ENCODE results near the gene KLHL34.

Gene KLHL34

GRCh38 chrX:21606002-21606401 is 52.1 kb downstream of the KLHL34 start:
- ChIA-PET POLR2A (no interaction called here), CTCF (no interaction called here)
- Histone ChIP-seq H3K27ac (ENCODE audit: extremely low read depth, low read depth, low read length) (no peak overlapping the region), H3K36me3 (ENCODE audit: control insufficient read depth in 2 of 2, insufficient read depth in 1 of 2, low read length in 2 of 2) (no peaks in the 10 kb centered on the region), H3K4me1 (ENCODE audit: control insufficient read depth, insufficient read depth, low read length) (no peaks in the 10 kb centered on the region), H3K9me3 (ENCODE audit: control insufficient read depth, insufficient read depth, low read depth, low read length) (no peaks in the 10 kb centered on the region), H3K4me3 (ENCODE audit: low read depth, low read length) (no peak overlapping the region)
- TF ChIP-seq FEZF1 (tag by site-specific recombination; IDR thresholded peaks at IDR 0.05) (no peak), ZNF645 (tag by site-specific recombination; IDR thresholded peaks at IDR 0.05) (no peak), ZNF366 (tag by site-specific recombination; conservative IDR thresholded peaks at IDR 0.05) (no peak), ZNF585B (tag by site-specific recombination; IDR thresholded peaks at IDR 0.05) (no peak), ZNF704 (tag by site-specific recombination; IDR thresholded peaks at IDR 0.05) (no peak), ZNF473 (tag by site-specific recombination; IDR thresholded peaks at IDR 0.05) (no peak), ZNF548 (tag by site-specific recombination; IDR thresholded peaks at IDR 0.05) (no peak), ZNF175 (tag by site-specific recombination; IDR thresholded peaks at IDR 0.05) (no peak), HOXC10 (CRISPR knock-in tag; IDR thresholded peaks at IDR 0.05) (no peak), ZNF513 (tag by site-specific recombination; IDR thresholded peaks at IDR 0.05) (no peak), ZNF658 (tag by site-specific recombination; IDR thresholded peaks at IDR 0.05) (no peak), ZNF112 (tag by site-specific recombination; IDR thresholded peaks at IDR 0.05) (no peak), ZNF274 (IDR thresholded peaks at IDR 0.05; ENCODE audit: low read length) (no peak), ZNF274 (tag by site-specific recombination; IDR thresholded peaks at IDR 0.05; ENCODE audit: borderline replicate concordance) (no peak), ZNF596 (tag by site-specific recombination; IDR thresholded peaks at IDR 0.05) (no peak), BCL11A (tag by site-specific recombination; IDR thresholded peaks at IDR 0.05; ENCODE audit: low read depth) (no peak)

Data from HEK293 (cell line).